ENCODE measurements around the gene SLC6A3.

Gene SLC6A3

DNA sequence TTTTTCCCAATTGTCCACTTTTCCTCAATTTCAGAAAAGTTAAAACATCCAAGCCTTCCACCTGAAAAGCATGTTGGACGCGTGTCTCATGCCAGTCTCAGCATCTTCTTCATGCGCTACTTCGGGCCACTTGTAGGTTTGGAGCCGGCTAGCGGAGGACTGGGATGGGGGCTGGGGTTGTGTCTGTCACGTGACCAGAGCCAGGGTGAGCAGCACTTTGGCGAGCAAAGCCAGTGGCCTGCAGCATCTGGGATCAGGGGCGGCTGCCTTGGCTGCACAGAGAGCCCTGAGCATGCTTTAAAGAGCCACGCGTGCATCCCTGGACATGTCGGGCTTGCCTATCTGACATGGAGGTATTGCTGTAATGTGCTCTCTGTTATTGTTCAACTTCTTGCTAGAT lies 41.2 kb downstream of the SLC6A3 start:
- DNase-seq, result no peak

GRCh38 chr5:1402611-1403255 lies 42.5 kb downstream of the SLC6A3 start:
- DNase-seq, result no peak

- DNase-seq, result peak; percentile 73
Observed at GRCh38 chr5:1401536-1402138, 43.6 kb downstream of the SLC6A3 start.

DNA sequence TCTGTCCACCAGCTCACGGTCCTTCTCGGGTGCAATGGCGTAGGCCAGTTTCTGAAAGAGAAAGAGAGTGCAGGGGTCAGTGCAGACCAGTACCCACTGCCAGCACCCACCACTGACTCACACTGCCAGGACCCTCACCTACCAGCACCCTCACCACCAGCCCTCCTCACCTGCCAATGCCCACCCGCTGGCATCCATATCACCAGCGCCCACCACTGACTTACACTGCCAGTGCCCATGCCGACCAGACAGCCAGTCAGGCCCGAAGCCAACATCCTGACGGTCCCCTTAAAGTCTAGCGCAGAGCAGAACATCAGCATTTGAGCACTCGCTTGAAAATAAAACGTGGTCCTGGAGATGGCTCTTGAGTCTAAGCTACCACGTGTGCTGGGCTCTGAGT lies 44.3 kb downstream of the SLC6A3 start:
- no peak for DNase-seq

- DNase-seq, result no peak
Observed at GRCh38 chr5:1400211-1400855, 44.9 kb downstream of the SLC6A3 start.

- no peak for DNase-seq
Observed at GRCh38 chr5:1399737-1400136, 45.5 kb downstream of the SLC6A3 start.

DNA sequence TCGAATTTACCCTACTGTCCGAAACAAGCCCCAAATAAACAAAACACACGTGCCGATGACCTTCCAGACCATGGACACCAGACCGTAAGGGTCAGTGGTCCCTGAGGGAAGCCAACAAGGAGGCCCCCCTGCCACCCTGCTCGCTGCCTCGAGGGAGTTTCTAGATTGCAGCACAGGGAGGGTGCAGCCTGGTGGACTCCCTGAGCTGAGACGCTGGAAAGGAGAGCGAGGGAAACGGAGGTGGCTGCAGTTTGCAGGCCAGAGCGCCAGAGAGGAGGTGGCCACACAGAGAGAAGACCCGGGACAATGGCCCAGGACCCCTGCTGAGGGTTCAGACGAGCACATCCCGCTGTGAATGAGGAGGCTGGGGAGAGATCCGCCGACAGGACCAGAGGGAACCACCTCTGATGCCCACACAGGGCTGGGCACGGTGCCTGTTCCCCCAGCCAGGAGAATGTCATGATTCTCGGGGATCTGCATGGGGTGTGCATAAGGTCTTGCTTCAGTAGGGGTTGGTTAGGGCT lies 48.9 kb downstream of the SLC6A3 start:
- no peak for DNase-seq

DNA sequence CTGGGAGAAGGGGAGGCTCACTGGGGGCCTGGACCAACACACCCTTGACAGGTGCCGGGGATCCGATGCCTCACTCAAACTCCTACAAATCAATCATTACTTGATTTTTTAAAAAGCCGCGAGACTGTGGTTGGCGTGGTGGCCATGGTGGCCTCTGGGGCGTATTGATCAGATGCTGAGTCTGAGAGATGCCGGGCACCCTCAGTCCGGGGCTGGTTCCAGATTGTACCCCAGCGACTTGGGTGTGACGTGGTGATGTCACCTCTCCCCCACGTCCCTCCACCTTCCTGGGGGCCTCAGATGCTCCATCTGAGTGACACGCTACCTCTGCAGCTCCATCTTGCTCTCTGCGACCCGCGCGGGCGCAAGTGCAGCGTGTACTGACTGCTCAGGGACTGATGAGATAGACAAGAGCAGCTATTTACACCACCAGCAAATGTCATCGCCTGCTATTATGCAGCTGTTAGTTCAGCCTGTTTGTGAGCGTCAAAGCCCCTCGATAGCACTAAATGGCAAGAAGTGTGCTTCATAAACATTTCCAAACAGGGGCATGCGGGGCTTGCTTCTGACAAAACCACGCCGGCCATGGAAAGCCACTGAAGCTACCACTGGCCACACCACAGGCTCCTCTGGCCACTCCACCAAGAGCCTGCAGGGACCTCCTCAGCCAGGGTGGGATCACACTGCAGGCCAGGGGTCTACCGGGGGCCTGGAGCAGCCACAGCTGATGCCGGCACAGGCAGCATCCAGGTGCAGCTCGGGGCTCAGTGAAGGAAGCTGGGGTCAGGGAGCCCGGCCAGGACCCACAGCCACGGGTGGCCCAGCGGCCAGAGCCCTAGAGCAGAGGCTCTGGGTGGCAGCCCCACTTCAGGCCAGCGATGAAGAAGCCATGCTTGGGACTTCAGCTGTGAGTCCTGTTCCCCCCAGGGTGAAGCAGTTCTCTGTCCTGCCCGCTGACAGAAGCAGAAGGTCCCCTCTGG lies 50.1 kb downstream of the SLC6A3 start:
- DNase-seq, result no peak

DNA sequence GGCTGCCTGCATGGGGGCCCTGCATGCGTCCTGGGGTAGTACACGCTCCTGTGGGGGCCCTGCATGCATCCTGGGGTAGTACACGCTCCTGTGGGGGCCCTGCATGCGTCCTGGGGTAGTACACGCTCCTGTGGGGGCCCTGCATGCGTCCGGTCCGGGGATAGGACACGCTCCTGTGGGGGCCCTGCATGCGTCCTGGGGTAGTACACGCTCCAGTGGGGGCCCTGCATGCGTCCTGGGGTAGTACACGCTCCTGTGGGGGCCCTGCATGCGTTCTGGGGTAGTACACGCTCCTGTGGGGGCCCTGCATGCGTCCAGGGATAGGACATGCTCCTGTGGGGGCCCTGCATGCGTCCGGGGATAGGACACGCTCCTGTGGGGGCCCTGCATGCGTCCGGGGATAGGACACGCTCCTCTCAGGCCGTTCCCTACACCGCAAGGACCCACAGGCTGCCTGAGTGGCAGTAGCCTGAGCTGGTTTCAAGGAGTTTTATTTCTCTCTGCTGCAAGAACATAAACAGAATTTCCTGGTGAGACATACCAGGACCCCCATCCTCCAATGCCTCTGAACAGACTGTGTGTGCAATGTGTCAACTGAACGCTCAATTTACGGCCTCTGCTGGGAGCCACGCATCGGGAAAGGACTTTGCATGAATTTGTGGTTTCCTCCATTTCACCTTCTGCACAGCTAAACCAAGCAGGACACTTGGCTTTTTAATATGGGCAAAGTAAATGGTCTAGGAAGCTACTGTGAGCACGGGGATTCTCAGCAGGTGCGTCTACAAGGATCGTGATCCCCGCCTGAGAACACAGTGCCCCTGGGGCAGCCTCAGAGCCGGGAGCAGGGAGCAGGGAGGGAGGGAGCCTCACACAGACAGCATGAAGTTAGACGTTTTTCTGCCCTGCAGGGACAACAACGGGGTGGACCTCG lies 51.4 kb downstream of the SLC6A3 start:
- no peak for DNase-seq

- no peak for DNase-seq
Observed at GRCh38 chr5:1392801-1393565, 52.3 kb downstream of the SLC6A3 start.

GRCh38 chr5:1392261-1392660 lies 53.0 kb downstream of the SLC6A3 start:
- no peak for DNase-seq

GRCh38 chr5:1391691-1392090 lies 53.5 kb downstream of the SLC6A3 start:
- no peak for DNase-seq

GRCh38 chr5:1390861-1391600 lies 54.2 kb downstream of the SLC6A3 start:
- no peak for DNase-seq

GRCh38 chr5:1390333-1390732 lies 54.9 kb downstream of the SLC6A3 start:
- DNase-seq, result no peak

DNA sequence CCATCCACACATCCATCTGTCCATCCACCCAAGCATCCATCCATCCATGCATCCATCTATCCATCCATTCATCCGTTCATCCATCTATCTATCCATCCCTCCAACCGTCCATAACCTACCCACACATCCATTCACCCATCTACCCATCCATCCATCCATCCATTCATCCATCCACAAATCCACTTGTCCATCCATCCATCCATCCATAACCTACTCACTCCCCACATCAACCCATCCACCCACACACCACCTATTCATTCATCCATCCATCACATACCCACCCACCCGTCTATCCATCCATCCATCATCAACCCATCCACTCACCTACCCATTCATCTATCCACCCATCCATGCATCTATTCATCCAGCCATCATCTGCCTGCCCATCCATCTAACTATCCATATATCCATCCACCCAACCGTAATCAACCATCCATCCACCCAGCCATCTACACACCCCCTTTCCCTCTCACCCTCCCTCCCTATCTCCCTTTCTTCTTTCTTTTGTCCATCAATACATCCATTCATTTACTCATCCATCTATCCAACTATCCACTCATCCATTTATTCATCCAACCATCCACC lies 56.8 kb downstream of the SLC6A3 start:
- DNase-seq, result no peak

DNA sequence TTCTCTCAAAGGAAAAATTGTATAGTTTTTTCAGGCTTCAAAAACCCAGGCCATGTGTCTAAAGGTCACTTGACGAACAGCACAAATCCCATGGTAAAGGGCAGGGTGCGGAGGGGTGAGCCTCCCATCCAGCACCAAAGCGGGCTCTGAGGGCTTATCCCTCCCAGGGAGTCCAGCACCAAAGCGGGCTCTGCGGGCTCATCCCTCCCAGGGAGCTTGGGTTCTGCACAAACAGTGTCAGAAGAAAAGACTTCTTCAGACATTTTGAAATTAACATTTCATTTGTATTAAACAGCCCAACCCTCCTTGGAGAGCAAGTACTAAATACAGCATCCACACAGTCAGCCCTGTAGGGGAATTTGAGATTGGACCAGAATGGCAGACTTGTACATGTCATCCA lies 57.4 kb downstream of the SLC6A3 start:
- DNase-seq, result no peak

- peak; percentile 87 for DNase-seq
Observed at GRCh38 chr5:1387059-1387755, 58.0 kb downstream of the SLC6A3 start.

DNA sequence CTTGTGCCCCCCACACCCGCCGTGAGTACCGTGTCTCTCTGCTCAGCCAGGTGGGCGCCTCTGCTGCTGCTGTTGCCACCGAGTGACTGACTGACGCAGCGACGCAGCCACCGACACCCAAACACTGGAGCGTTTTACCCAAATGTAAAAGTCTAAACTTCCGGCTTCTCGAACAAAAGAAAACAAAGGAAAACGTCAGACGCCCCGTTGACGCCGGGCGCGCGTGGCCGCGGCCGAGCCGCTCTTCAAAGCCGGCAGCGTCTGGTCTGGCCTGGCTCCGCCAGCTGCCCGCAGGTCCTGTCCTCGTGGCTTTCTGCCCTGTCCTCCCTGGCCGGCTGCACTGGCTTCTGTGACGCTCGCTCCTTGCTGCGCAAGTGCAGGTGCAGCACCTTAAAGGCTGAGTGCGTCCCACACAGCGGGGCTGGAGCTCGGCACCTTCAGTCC lies 58.9 kb downstream of the SLC6A3 start:
- peak; percentile 99 for DNase-seq

Measured in DMS53 (cell line).